GM18861 (cell line): ENCODE data around the gene UBQLN1.

Experiments
- ATAC-seq: cut with Tn5 transposase; IDR thresholded peaks from one replicate; pipeline ENCODE4 v1.9.1; 2021; ENCODE audit not compliant: unreplicated experiment

UBQLN1 gene

DNA sequence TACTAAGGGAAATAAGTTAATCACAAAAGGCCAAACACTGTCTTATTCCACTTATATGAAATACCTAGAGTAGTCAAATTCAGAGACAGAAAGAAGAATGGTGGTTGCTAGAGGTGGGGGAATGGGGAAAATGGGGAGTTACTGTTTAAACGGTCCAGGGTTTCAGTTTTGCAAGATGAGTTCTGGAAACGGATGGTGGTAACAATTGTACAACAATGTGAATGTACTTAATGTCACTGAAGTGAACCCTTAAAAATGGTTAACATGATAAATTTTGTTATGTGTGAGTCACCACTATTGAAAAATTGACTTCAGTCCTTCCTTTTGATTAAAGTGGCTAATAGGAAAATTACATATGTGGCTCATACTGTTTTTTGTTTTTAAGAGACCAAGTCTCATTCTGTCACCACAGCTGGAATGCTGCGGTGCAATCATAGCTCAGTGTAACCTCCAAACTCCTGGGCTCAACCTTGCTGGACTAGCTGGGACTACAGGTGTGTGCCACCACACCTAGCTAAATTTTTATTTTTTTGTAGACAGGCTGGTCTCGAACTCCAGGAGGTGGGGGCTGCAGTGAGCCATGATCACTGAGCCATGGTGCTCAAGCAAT, 8.7 kb downstream of the UBQLN1 start:
- ATAC-seq, result peak; percentile 31

DNA sequence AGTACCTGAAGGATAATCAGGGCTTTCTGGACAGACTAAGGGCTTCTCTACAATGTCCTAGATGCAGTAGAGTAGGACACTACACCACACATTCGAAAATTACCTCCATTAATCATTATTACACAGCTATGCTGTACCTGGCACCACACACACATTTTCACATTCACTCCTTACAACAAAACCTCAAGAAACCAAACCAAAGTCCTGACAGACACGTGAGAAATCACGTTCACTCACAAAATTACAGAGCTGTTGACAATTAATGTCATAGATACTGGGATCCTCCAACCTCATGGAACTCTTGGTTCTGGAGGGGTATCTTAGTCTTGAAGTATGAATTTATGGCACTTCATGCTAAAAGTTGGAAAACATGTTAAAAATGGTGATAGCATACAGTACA, 16.3 kb downstream of the UBQLN1 start:
- no peak for ATAC-seq

DNA sequence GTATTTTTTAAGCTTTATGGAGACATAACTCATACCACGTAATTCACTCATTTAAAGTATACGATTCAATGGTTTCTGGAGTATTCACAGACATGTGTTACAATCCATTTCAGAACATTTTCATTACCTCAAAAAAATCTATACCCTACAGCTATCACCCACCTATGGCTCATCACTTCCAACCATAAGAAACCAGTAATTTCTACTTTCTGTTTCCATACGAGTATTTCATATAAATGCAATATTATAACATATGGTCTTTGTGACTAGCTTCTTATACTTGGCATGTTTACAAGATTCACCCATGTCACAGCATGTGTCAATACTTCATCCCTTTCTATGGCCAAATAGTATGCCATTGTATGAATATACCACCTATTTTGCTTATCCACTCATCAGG, 18.8 kb downstream of the UBQLN1 start:
- no peak for ATAC-seq

DNA sequence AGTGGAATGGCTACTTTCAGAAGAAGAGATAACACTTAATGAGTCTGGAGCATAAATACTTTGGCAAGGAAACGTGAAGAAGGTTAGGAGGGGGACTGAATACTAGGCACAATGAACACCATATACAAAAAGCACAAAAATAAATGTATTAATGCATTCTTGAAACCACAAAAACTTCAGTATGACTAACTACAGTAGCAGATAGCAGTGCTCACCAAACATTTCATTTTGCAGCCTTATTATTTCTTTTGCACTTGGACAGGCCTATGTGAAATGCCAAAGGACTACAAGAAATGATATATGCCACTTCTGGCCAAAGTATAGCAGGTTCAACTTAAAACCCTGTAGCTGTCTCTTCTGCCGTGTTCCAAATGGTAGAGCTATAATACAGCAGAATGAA, 26.3 kb downstream of the UBQLN1 start:
- ATAC-seq, result no peak

DNA sequence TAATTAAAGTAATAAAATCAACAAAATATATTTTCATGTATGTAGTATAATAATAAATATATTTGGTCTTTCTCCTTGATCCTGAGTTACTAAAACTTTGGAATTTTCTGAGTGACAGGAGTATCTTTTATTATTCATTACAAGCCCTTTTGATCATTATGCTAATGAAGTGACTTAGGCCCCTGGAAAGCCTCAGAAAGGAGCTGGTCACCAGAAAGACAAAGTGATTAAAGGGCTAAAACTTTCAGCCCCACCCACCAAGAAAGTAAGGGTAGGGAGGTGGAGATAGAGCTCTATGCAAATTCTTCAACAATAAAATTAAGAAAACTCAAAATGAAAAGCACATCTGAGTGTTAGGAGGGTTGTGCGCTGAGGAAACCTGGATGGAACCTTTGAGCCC, 27.5 kb downstream of the UBQLN1 start:
- no peak for ATAC-seq

DNA sequence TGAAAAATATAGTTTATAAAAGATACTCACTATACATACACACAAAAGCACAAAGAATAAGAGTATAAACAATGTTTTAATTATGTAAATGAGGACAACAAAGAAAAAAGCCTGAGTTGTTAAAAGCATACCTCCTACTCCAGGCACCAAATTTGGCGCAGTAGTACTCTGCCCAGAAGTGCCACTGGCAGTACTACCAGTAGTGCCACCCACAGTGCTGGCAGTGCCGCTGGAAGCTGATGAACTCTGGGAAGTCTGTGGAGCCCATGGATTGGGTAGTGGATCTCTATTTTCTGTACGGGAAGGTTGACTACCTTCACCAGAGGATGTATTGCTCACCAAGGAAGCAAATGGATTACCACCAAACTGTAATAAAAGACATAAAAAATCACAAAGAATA, 30.2 kb downstream of the UBQLN1 start:
- ATAC-seq, result no peak

DNA sequence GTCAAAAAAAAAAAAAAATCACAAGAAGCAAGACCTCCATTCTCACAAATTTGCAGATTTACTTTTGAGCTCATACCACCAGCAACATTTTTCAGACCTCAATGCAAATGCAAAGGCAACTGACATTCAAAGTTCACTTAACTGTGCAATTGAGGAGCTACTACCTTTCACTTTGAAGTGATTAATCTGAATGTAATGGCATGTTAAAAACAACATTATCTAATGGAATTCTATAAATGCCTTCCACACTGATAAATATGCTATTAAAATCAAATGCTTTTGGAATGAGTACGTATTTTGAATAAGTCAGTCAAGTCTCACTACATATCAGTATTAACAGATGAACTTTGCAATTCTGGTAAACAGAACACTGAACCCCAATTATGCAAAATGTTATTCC, 32.3 kb downstream of the UBQLN1 start:
- no peak for ATAC-seq

DNA sequence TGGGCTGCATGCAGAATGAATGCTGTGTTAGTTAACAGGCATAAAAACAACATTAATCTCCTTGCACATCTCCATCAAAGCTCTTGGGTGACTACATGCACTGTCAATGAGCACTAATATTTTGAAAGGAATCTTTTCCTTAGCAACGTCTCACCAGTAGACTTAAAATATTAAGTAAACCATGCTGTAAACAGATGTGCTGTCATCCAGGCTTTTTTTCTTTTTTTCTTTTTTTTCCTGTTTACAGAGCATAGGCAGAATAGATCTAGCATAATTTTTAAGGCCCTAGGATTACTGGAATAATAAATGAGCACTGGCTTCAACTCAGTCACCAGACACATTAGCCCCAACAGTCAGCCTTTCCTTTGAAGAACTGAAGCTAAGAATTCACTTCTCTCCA, 36.3 kb downstream of the UBQLN1 start:
- ATAC-seq, result no peak

DNA sequence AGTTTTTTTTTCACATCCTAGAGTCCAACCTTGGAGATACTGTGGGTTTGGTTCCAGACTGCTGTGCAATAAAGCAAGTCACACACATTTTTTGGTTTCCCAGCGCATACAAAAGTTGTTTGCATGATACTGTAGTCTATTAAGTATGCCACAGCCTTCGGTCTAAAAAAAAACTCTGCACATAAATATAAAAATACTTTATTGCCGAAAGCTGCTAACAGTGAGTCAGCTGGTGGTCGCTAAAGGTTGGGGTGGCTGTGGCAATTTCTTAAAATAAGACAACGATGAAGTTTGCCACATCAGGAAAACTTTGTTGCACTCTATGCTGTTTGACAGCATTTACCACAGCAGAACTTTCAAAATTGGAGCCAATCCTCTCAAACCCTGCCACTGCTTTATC, 37.4 kb downstream of the UBQLN1 start:
- ATAC-seq, result no peak

DNA sequence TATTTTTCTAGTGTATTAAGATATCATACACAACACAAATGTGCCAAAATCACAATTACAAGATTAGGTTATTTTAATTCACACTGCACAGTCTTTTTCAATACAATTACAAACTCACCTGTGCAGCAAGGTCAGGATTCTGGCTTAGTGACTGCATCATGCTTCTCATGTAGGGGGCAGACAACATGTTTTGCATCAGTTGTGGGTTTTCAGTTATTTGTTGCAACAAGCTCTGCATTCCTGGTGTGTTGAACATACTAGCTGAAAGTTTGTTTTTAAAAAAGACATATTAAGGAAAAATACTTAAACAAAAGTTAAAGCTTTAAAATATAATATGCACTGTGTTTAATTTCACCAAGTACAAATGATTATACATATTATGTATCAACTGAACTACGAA, 38.7 kb downstream of the UBQLN1 start:
- ATAC-seq, result no peak

DNA sequence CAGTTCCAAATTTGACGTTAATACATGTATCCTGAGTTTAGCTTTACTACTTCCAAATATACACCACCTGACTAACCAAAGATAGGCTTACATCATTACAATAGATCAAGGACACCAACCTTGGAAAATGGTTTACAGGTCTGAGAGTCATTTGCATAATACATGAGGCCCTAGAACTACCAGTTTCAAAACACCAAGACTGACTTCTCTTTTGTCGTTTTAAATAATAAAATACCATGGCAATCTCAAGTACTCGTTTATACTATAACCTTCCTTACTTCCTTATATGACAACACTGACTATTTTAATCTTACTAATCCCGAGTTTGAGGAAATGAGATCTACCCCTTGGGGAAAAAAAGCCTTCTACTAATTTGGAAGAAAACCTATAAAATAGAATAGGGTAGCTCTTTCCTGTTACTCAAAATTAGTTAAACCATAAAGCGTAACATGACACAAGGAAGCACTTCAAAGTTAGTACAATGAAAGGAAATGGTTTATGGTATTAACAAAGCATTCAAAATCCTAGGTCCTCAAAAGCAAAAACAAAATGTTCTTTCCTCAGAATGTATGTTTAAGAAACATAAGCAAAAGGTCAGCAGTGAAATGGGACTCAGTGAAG, 42.1 kb downstream of the UBQLN1 start:
- ATAC-seq, result peak; percentile 78

DNA sequence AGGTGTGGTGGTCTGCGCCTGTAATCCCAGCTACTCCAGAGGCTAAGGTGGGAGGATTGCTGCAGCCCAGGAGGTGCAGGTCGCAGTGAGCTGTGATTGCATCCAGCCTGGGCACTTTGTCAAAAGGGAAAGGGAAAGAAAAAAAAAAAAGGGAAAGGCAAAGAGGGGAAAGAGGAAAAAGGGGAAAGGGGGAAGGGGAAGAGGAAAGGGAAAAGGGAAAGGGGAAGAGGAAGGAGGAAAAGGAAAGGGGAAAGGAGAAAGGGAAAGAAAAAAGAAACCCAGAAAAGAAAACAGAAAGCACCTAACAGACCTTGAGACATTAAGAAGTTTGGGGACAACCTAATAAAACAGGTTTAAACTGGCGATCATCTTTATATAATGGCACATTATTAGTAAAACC, 44.8 kb downstream of the UBQLN1 start:
- ATAC-seq, result no peak

DNA sequence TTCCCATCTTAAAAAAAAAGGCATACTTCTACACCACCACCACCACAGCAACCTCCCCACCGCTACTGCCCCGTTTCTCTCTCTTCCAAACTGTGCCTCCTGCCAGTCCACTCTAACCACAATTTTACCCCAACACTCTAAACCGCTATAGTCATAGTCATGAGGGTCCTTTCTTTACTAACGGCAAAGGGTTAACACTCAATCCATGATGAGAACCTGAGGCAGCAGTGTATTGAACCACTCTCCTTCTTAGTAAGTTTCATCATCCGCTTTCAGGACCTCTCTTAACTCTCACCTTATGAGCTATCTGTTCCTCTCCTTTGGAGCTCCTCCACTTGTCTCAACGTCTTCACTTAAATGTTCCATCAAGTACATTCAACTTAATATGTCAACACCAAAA, 50.8 kb downstream of the UBQLN1 start:
- no peak for ATAC-seq

DNA sequence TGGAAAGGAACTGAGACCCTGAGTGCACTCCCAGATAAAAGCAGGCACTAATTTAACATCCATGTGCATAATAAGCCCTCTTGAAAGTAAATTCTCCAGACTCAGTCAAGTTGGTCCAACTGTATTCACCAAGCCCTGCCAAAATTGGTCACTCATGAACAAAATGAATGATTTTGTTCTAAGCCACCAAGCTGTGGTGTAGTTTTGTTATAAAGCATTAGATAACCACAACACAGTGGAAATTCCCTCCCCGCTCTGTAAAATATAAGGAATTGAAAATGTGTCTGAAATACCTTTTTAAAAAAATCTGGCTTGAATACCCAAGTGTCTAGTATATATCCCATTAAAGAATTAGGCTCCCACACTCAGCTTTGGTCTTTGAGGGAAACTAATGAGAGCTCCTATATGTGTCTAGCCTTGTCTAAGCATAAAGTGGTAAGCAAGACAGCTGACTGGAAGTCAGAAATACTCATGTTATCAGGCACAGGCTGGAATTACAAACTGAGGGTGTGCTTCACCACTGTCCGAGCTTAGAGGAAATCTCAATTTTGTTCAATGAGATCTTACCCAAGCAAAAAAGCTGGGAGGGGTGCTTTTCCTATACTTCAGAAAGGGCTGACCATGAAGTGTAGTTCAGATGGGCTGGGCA, 51.6 kb downstream of the UBQLN1 start:
- peak; percentile 80 for ATAC-seq

DNA sequence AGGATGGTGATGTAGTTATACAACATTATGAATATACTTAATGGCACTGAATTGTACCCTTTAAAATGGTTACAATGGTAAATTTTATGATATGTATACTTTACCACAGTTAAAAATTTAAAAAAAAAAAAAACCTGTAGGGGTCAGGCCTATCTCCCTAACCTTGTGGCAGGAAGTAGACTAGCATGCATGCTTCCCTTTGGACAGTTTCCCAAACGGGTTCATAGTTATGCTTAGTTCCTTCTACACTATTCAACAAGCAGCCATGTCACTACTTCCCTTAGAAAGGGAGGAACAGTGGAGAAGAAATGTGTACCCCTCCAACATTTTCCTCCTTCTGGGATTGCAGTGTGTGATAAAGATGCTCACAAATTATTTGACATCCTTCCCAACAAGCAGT, 52.3 kb downstream of the UBQLN1 start:
- ATAC-seq, result no peak

DNA sequence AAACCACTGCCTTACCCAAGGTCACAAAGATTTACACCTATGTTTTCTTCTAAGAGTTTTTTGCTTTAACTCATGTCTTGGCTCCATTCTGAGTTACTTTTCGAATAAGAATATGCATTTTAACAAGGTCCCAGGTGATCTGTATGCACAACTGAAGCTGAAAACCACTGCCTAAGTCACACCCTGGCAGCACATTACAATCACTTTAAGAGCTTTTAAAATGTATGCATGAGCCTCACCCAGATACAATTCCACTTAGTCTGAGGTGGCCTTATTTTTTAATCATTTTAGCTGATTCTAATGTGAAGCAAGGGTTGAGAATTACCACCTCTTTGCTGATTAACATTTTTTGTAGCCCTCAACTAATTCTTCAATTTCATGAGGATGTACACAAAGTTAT, 55.3 kb downstream of the UBQLN1 start:
- no peak for ATAC-seq

DNA sequence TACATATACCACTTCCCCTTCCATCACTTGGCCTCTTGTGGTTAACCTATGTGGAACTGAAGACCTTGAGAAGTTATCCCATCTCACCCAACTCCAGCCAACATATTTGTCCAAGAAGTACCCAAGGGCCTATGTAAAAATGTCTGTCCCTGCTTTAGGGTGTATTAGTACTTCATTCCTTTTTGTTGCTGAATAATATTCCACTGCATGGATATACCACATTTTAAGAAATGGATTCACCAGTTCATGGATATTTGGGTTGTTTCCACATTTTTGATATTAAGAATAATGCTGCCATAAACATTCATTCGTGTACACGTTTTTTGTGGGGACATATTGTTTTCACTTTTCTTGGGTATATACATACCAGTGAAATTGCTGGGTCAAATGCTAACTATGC, 56.2 kb downstream of the UBQLN1 start:
- no peak for ATAC-seq

DNA sequence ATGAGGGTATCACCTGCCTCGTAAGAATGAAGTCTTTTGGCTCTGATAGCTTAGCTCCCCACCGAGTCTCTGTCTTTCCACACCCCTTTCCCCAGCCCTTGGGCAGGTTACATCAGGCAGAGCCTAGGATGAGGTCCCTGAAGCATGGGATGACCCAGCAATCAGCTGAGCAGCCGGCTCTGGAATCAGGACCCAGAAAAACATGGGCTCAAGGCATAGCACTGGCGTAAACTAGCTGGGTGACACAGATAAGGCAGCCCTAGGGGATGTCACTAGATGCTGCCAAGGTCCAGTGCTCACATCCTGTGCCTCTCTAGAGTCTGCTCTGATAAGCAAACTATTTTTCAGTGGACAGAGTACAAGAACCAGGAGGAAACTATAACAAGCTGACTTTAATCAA, 58.2 kb downstream of the UBQLN1 start:
- ATAC-seq, result no peak

DNA sequence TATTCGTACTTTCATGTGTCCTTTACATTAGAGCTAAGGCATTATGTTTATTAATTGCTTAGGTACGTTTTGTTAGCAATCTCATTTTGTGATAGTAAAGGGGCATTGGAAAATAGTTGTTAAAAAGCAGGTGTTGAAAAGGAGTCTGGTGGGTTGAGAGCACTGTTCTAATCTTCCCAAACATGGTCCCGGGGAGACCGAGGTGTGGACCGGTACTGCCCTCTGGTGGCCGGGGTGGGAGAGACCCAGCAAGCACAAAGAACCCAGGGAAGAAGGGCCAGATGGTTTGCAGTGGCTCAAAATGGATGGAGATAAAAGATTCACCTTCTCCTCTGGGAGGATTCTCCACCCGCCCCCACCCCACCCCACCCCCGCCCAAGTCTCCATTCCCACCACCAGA, 58.7 kb downstream of the UBQLN1 start:
- no peak for ATAC-seq

DNA sequence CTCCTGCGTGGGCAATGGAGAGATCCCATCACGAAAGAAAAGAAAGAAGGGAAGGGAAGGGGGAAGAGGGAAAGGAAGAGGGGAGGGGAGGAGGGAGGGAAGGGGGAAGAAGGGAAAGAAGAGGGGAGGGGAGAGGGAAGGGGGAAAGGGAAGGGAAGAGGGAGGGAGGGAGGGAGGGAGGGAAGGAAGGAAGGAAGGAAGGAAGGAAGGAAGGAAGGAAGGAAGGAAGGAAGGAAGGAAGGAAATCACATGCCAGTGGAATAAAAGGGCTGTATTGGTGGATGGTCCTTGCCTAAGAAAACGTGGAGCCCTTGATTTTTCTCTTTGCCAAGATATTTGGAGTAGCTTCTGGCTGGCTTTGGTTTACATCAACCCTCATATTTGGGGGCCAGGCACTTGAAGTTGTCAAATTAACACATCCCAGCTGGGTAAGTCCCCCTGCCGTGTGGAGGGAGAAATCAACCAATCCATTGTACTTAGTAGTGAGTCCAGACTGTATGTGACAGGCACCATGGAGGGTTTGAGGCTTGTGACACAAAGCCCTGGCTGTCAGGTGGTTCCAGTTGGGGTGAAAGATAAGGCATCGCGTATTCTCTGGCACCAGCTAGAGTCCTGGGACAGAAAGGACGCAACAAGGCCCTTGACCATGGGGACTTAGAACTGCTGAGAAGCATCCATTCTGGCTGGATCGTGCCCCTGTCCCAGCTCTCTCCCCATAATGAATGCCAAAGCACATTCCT, 61.1 kb downstream of the UBQLN1 start:
- no peak for ATAC-seq

DNA sequence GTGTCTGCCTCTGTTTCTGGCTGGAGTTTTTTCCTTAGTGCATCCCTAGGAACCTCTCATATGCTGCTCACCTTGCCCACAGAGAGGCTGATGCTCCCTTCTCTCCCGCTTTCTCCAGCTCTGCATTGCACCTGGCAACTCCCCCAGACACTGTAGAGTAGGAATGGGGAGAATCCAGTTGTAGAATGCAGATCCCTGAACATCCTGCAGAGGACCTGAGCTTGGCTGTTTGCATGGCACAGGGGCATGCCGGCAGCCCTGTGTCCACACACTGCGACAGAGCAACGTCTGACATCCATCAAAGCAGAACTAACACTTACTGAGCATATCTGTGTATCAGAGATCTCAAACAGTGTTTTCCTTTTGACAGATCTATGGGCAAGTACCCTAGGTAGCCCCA, 65.0 kb downstream of the UBQLN1 start:
- ATAC-seq, result no peak

DNA sequence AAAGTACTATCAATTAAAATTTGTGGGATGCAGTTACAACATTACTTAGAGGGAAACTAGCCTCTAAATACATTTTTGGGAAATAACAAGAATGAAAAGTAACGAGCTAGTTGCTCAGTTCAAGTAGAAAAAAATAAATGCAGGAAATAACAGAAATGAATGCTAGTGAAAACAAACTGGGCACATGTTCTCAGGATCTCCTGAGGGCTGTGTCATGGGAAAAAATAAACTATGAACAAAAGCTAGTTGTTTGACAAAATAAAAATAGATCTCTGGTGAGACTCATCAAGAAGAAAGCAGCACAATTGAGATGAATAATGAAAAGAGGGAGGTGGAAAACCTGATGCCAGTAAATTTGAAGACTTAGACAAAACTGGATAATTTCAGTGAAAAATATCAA, 68.5 kb downstream of the UBQLN1 start:
- no peak for ATAC-seq
